Peyer's patch (tissue), 4 donors: ENCODE measurements around the gene DUSP7.

ENCODE experiments used
- POLR2A ChIP-seq, 2 donors: fragments of 450-650 bp; IDR thresholded peaks; one replicate each; pipeline ENCODE4 v1.5.1; 2017; ENCODE audit warnings: antibody characterized with exemption in 2 of 2, mild to moderate bottlenecking in 2 of 2, moderate library complexity in 2 of 2
- TF ChIP-seq, protein P1 (sequence below), 6 experiments: fragments of 450-650 bp in 4 of 6; fragments of 200-600 bp in 2 of 6; sonication (generic) in 1 of 6; IDR thresholded peaks; one replicate each; pipeline ENCODE4 v1.5.1; 2017 to 2019; ENCODE audit warnings: antibody characterized with exemption in 6 of 6, mild to moderate bottlenecking in 3 of 6, moderate library complexity in 1 of 6

DNA sequence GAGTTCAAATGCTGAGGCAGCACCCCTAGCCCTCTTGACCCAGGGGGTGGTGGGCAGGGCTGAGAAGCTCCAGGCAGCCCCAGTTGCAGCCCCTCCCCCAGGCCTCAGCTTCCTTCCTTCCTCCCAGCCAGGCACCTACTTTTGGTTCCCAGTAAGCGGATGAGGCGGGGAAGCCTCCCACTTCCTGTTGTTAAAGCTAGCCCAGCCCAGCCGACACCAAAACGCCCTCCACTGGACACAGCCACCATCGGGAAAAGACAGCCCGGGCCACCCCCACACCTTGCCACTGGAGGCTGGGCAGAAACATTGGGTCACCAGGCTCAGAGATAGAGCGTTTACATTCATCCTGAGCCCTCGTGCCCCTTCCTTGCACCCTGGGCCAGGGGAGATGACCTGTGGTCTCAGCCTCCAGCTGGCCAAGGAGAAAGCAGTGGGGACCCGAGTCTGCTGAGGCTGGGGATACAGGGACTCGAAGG lies 3.5 kb downstream of the DUSP7 start:
- TF ChIP-seq, protein P1, sequence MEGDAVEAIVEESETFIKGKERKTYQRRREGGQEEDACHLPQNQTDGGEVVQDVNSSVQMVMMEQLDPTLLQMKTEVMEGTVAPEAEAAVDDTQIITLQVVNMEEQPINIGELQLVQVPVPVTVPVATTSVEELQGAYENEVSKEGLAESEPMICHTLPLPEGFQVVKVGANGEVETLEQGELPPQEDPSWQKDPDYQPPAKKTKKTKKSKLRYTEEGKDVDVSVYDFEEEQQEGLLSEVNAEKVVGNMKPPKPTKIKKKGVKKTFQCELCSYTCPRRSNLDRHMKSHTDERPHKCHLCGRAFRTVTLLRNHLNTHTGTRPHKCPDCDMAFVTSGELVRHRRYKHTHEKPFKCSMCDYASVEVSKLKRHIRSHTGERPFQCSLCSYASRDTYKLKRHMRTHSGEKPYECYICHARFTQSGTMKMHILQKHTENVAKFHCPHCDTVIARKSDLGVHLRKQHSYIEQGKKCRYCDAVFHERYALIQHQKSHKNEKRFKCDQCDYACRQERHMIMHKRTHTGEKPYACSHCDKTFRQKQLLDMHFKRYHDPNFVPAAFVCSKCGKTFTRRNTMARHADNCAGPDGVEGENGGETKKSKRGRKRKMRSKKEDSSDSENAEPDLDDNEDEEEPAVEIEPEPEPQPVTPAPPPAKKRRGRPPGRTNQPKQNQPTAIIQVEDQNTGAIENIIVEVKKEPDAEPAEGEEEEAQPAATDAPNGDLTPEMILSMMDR (IDR thresholded peaks at IDR 0.05), result peak in 1 of 6 experiments; percentile 17
- no peak for TF ChIP-seq POLR2A (IDR thresholded peaks at IDR 0.05)
